ENCODE results near the gene CARHSP1.
"Not testable (repeated sequence)": the region's sequence is repeated elsewhere in the genome, so short reads cannot be mapped to it uniquely, and the experiment has no call there.

CARHSP1 gene

DNA sequence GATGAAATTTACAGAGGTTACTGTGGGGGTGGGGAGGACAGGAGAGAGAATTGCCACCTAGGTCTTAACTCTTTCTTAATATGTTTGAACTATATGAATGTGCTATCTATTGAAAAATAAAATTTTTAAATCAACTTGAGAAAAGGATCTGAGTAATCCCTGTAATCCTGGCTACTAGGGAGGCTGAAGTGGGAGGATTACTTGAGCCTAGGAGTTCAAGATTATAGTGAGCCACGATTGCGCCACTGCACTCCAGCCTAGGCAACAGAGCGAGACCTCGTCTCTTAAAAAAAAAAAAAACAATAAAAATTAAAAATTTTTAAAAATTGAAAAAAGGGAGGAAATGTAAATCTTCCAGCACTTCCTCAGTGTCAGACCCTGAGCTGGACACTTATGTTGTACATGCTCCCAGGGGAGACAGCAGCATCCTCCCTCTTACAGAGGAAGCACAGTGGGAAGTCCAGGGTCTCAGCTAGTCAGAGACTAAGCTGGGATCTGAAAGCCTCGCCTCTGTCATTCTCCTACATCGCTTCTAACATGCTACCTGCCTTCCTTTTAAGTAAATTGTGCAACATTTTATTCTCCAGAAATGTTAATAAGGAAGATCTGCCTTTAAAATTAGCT, 49.3 kb downstream of the CARHSP1 start:
- no peak for DNase-seq

DNA sequence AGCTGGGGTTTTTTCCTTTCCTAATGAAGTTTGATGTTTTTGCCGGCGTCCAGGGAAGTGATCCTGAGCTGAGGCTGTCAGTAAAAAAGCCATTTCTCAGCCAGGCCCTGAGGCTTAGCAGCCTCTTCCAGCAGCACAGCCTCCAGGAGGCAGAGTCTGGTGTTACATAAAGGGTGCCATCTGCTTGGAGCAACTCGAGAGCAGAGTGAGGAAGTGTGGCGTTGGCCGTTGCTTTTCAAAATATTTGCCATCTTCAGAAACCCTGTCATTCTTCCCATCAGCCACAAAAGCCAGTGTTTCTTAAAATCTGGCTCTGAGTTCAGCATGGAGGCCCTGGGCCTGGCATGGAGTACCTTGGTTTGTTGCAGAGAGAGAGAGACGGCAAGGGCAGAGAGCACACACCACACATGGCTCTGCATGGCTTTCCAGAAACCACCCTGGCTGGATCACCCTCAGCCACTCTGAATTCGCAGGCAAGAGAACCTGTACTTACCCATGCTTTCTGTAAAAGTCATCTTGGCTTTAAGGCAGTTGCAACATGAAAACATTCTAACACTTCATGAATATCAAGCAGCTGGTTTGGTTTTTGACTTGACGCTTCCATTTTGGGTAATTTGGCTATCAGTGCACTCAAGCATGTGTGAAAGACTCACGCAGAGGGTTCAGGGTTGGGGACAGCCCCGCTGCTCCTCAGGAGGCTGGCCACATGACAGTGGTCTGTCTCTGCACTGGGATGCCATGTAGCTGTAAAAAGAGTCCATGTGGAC, 50.1 kb downstream of the CARHSP1 start:
- no peak for DNase-seq

DNA sequence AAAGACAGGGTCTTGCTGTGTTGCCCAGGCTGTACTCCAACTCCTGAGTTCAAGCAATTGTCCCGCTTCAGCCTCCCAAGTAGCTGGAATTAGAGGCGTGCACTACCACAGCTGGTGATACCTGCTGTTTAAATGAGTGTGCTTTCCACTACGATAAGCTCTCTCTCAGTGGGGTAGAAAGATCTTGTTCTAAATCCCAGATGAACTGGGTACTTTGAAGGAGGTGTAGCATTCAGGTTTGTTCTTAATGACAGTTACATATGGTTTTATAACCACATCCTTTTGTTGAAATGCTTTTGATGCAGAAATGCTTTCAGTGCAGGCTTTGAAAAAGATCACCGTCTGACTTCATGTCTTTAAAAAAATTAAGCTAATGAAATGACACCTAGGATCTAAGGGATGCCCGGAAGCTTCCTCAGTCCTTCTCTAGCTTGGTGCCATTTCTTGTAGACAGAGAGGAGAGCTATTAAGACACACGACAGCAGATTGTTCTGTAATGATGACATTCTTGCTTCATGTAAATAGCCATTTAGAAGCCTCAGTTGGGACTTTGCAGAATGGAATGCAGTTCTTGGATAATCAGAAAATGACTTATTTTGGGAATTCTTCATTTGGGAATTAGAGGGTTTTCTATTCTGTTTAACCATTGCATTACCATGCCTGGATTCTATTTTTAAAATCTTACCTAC, 51.7 kb downstream of the CARHSP1 start:
- no peak for DNase-seq

DNA sequence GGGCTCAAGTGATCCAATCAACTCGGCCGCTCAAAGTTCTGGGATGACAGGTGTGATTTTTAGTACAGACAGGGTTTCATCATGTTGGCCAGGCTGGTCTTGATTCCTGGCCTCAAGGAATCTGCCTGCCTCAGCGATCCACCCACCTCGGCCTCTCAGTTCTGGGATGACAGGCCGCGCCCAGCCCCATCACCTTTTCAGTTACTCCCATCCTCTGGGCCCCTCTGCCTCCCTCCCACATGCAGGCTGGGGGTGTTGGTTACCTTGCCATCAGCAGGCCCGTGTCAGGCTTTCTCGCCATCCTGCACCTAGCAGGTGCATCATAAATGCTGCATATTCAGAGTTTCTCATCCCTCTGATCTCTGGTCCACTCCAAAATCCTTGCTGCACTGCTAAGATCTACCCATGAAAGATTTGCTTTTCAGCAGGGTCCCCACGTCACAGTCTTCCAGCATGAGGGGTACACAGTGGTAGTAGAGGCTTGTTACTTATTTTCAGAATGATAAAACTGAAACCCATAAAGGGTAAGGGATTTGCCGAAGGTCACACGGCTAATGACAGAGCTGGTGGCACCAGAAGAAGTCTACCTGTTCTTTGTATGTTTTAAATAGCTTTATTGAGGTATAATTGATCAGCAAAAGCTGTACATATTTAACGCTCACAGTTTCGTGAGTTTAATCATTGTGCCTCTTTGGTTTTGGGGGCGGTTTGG, 54.6 kb downstream of the CARHSP1 start:
- DNase-seq, result no peak

DNA sequence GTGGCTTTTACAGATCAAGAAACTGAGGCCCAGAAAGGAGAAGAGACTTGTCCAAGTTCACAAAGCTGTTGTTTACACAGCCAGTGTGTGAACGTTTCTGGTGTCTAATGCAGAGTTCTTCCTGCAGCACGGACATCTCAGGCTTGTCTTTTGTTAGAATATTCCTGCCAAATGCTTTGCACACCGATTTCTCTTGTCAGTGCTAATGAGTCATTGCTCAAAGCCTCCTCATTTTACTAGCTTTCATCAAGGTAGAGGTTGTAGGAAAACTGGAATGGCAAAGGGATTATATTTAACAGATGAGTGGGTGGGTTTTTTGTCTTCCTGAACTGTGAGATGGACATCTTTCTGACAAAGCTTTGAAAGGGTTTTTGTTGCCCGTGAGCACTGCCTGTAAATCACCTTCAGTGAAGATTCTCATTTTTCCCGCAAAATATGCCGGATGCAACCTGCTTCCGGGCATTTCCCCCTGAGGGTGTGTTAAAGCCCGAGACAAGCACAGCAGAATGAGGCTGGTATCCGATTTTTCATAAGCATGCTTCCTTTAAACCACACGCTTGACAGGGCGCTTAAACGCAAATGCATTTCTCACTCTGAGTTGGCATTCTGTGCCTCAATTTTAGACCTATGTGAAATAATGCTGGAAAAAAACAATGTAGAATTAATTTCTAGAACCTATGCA, 56.5 kb downstream of the CARHSP1 start:
- no peak for DNase-seq

DNA sequence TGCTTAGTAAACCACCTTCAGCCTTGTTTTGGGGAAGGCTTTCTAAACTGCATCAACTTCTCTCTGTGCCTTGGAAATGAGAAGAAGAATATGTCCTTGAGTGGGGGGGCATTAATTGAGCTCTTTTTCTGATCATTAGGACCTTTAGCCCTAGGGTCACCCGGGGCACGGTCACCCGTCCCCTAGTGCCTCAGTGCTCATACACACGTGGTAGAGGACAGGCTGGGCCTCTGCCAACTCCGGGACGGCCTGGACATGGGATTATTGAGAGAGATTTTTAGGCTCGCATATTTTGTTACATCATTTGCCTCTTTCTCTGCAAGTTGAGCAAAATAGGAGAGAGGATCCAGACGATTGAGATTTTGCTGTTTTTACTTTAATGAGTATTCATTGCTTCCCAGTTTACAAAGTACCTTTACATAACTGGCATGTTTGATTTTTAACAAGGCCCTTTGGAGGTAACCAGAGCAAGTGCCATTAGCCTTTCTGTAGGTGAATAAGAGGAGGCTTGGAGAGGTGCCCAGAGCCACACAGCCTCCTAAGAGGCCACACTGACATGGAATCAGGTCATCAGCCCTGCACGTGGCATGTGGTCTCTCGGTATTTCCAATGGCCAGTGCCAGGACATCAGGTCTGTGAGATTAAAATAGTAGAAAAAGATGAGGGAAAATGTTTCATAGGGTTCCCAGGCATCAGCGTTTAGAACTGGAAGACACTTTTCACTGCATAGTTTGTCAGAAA, 60.0 kb downstream of the CARHSP1 start:
- DNase-seq, result no peak

DNA sequence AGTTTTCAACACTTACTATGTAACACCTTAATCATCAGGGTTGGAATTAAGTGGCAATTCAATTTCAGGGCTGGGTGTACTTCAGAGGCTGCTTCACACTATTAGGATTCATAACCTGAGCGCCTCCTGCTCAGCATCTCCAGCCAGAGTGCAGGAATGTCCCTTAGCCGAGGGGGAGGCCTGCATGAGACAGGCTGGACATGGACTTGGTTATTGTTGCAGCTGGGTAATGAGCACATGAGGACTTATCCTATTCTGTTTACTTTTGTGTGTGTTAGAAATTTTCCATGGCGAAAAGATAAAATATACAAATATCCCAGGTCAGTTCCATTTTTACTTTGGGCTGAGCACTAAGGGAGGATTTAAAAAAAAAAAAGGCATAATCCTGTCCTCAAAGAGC, 60.8 kb downstream of the CARHSP1 start:
- no peak for DNase-seq

DNA sequence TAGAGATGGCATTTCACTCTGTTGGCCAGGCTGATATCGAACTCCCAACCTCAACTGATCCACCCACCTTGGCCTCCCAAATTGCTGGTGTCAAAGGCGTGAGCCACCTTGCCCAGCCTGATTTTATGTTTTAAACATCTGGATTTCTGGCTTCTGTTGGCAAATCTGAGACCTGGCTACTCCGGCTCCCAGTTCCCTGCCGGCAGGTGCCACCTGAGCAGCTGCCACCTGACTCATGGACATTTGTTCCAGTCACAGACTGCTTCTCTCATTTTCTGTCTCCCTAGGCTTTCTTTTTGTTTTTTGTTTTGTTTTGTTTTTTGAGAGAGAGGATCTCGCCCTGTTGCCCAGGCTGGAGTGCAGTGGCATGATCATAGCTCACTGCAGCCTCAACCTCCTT, 61.6 kb downstream of the CARHSP1 start:
- DNase-seq, result no peak

DNA sequence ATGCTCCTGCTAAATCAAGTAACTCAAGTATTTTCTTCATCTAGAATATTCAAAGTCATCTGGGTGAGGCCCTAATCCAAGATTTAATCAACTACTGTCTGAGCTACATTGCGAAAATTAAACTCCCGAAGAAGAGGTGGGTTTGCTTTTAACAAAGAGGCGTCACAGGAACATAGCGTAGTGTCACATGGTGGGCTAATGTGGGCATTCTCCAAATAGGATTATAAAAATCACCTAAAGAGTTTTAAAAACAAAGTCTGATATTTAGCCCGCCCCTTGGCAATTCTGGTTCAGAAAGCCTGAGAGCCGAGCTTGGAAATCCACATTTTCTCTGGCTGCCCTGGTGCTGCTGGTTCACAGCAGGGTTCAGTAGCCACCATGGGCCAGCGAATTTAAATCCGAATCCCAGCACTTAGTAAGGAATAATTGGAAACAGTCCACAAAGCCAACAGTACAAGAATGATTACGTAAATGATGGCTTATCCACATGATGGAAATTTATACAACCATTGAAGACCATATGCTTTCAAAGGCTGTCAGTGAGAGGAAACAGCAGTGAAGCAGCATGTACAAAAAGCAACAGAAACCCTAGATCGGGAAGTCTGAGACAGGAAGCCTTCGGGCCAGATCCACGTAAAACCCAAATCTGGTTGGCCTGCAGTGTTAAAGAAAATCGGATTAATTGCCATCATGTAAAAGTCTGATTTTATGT, 62.4 kb downstream of the CARHSP1 start:
- DNase-seq, result no peak

DNA sequence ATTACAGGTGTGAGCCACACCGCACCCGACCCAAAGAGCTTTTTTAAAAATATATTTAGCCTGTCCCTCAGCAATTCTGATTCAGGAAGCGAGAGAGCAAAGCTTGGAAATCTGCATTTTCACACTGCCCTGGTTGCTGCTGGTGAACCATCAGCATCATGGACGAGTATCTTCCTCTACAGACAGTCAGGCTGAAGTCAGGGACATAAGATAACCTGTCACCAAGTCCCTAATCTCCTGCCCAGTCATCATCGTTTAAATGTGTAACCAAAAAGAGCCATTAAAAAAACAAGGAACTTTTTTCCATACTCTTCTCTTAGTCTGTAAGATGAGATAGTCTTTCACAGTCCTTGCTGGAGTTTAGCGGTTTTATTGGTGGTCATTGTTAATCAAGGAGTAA, 64.5 kb downstream of the CARHSP1 start:
- DNase-seq, result no peak

DNA sequence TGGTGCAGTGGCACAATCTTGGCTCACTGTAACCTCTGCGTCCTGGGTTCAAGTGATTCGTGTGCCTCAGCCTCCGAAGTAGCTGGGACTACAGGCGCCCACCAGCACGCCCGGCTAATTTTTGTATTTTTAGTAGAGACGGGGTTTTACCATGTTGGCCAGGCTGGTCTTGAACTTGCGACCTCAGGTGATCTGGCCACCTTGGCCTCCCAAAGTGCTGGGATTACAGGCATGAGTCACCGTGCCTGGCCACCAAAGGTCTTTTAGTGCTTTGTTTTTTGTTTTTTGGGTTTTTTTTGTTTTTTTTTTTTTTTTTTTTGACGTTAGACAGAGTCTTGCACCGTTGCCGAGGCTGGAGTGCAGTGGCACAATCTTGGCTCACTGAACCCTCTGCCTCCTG, 65.1 kb downstream of the CARHSP1 start:
- not testable (repeated sequence) for DNase-seq
